ENCODE data around the gene GPX6.

DNA sequence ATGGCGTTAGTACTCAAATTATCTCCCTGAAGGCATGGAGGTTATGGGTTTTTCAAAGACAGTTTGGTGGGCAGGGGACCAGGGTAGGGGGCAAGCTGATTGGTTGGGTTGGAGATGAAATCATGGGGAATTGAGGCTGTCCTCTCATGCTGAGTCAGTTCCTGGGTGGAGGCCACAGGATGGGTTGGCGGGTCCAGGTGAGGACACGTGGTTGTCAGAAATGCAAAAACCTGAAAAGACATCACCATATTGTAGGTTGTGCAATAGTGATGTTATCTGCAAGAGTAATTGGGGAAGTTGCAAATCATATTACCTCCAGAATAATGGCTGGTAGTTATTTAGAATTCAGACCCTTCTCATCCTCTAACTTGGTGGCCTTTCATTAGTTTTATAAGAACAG lies 30.1 kb downstream of the GPX6 start:
- TF ChIP-seq, protein P1, sequence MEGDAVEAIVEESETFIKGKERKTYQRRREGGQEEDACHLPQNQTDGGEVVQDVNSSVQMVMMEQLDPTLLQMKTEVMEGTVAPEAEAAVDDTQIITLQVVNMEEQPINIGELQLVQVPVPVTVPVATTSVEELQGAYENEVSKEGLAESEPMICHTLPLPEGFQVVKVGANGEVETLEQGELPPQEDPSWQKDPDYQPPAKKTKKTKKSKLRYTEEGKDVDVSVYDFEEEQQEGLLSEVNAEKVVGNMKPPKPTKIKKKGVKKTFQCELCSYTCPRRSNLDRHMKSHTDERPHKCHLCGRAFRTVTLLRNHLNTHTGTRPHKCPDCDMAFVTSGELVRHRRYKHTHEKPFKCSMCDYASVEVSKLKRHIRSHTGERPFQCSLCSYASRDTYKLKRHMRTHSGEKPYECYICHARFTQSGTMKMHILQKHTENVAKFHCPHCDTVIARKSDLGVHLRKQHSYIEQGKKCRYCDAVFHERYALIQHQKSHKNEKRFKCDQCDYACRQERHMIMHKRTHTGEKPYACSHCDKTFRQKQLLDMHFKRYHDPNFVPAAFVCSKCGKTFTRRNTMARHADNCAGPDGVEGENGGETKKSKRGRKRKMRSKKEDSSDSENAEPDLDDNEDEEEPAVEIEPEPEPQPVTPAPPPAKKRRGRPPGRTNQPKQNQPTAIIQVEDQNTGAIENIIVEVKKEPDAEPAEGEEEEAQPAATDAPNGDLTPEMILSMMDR (conservative IDR thresholded peaks at IDR 0.05 in 1 of 2, IDR thresholded peaks at IDR 0.05 in 1 of 2; ENCODE audit: low read depth in 1 of 2, low read length in 2 of 2) = no peak
- TF ChIP-seq EZH2 (IDR thresholded peaks at IDR 0.05; ENCODE audit: low read length, missing control alignments) = no peak
